Fibroblast of lung (primary cell): ENCODE data around the gene NTRK3. TPM values are rescaled to one million over a fixed set of nuclear protein-coding genes. Genes with fewer than 3 reads are reported as not detected.

Source experiments
- DNase-seq, 2 donors: peaks; one replicate each; pipeline versions ENCODE4 v3.0.0 to v3.0.0-alpha.2; 2010; ENCODE audit warnings: low read depth in 2 of 2
- H2AFZ ChIP-seq: 2 replicates; pipeline ENCODE4 v1.5.1; 2012; ENCODE audit warnings: low read length, control low read depth, inconsistent platforms
- H3K27ac ChIP-seq: 2 replicates; pipeline ENCODE4 v1.5.1; 2011; ENCODE audit warnings: low read length, control low read depth; ENCODE audit not compliant: insufficient read depth
- H3K27me3 ChIP-seq: 2 replicates; pipeline ENCODE4 v1.5.1; 2011; ENCODE audit warnings: mild to moderate bottlenecking, low read length; ENCODE audit not compliant: control insufficient read depth, insufficient read depth
- H3K36me3 ChIP-seq: 2 replicates; pipeline ENCODE4 v1.5.1; 2011; ENCODE audit warnings: low read length; ENCODE audit not compliant: control insufficient read depth, insufficient read depth
- H3K4me1 ChIP-seq: 2 replicates; pipeline ENCODE4 v1.5.1; 2011; ENCODE audit warnings: low read length; ENCODE audit not compliant: control insufficient read depth, insufficient read depth; ENCODE audit errors: extremely low read depth
- H3K4me2 ChIP-seq: 2 replicates; pipeline ENCODE4 v1.5.1; 2011; ENCODE audit warnings: low read length, control low read depth; ENCODE audit not compliant: insufficient read depth; ENCODE audit errors: extremely low read depth
- H3K4me3 ChIP-seq, 4 experiments: fragments of 200-600 bp in 1 of 4; sonication (generic) in 1 of 4; replicated peaks in 1 of 4; 2 replicates each; pipeline ENCODE4 v1.5.1; 2011 to 2016; ENCODE audit warnings: low read length in 4 of 4, low read depth in 3 of 4, mild to moderate bottlenecking in 3 of 4, control low read depth in 2 of 4, inconsistent platforms in 1 of 4, mixed read lengths in 1 of 4; ENCODE audit not compliant: insufficient read depth in 1 of 4; ENCODE audit errors: control extremely low read depth in 1 of 4
- H3K79me2 ChIP-seq: 2 replicates; pipeline ENCODE4 v1.5.1; 2012; ENCODE audit warnings: mild to moderate bottlenecking, low read length, inconsistent platforms; ENCODE audit not compliant: control insufficient read depth, insufficient read depth
- H3K9ac ChIP-seq: 2 replicates; pipeline ENCODE4 v1.5.1; 2011; ENCODE audit warnings: mild to moderate bottlenecking, low read length, control low read depth; ENCODE audit not compliant: insufficient read depth
- H3K9me3 ChIP-seq: 2 replicates; pipeline ENCODE4 v1.5.1; 2012; ENCODE audit warnings: low read depth, low read length; ENCODE audit not compliant: control insufficient read depth, insufficient read depth
- H4K20me1 ChIP-seq: 2 replicates; pipeline ENCODE4 v1.5.1; 2011; ENCODE audit warnings: low read length; ENCODE audit not compliant: control insufficient read depth, insufficient read depth; ENCODE audit errors: extremely low read depth
- CTCF ChIP-seq, 2 donors: IDR thresholded peaks in 1 of 2; conservative IDR thresholded peaks in 1 of 2; 1 replicate in 1 of 2; 2 replicates in 1 of 2; pipeline ENCODE4 v1.5.1; 2011 to 2012; ENCODE audit warnings: low read length in 2 of 2, control low read depth in 1 of 2, inconsistent platforms in 1 of 2, low read depth in 1 of 2, mild to moderate bottlenecking in 1 of 2
- EZH2 ChIP-seq: IDR thresholded peaks from 2 replicates; pipeline ENCODE4 v1.5.1; 2012; ENCODE audit warnings: low read length, control low read depth, mild to moderate bottlenecking; ENCODE audit errors: missing control alignments
- polyA plus RNA-seq, 2 donors: library from polyadenylated mRNA; depleted of rRNA in 1 of 2; stranded (reverse) in 1 of 2; unstranded in 1 of 2; fragments of >200 nt; gene quantifications; 2 replicates each; pipeline ENCODE4 v1.2.1, GENCODE V29; 2011 to 2012; ENCODE audit warnings: missing spikeins in 1 of 2
- total RNA-seq: library from RNA; depleted of rRNA; stranded (reverse); fragments of >200 nt; gene quantifications from 2 replicates; pipeline ENCODE4 v1.2.1, GENCODE V29; 2014

NTRK3 gene
- total and polyA plus RNA-seq, 2 donors (not counting 1 experiment from before 2014, with no cell fraction given) = 0.06 TPM; not detected in 1

GRCh38 chr15:88284318-88284998 lies 27.9 kb upstream of the NTRK3 start:
- Histone ChIP-seq H3K36me3 (no peaks in the 10 kb centered on the region), H3K79me2 (no peaks in the 10 kb centered on the region), H2AFZ (no peak overlapping the region), H3K4me1 (no peaks in the 10 kb centered on the region), H3K4me2 (no peak overlapping the region), H3K9ac (no peak overlapping the region), H4K20me1 (no peaks in the 10 kb centered on the region), H3K27ac (no peak overlapping the region), H3K27me3 (no peaks in the 10 kb centered on the region), H3K9me3 (no peaks in the 10 kb centered on the region), H3K4me3 (no peak overlapping the region)
- no peak for TF ChIP-seq CTCF (conservative IDR thresholded peaks at IDR 0.05 in 1 of 2, IDR thresholded peaks at IDR 0.05 in 1 of 2; ENCODE audit: low read depth in 1 of 2, low read length in 2 of 2)
- TF ChIP-seq EZH2 = no peak
- DNase-seq = no peak

GRCh38 chr15:88282614-88283013 lies 26.1 kb upstream of the NTRK3 start:
- no peaks in the 10 kb centered on the region for H3K36me3 ChIP-seq
- H3K27me3 ChIP-seq = no peaks in the 10 kb centered on the region
- no peaks in the 10 kb centered on the region for H3K9me3 ChIP-seq
- TF ChIP-seq CTCF (conservative IDR thresholded peaks at IDR 0.05 in 1 of 2, IDR thresholded peaks at IDR 0.05 in 1 of 2; ENCODE audit: low read depth in 1 of 2, low read length in 2 of 2) (no peak), EZH2 (no peak)
- no peaks in the 10 kb centered on the region for H3K4me1 ChIP-seq
- no peaks in the 10 kb centered on the region for H3K79me2 ChIP-seq
- no peak for DNase-seq
- H3K4me3 ChIP-seq = no peak overlapping the region
- no peak overlapping the region for H3K4me2 ChIP-seq
- no peak overlapping the region for H3K27ac ChIP-seq
- no peak overlapping the region for H2AFZ ChIP-seq
- H3K9ac ChIP-seq = no peak overlapping the region
- no peaks in the 10 kb centered on the region for H4K20me1 ChIP-seq

- H3K9ac ChIP-seq = no peak overlapping the region
- H3K36me3 ChIP-seq = no peaks in the 10 kb centered on the region
- no peaks in the 10 kb centered on the region for H4K20me1 ChIP-seq
- no peak overlapping the region for H3K4me3 ChIP-seq
- H3K27ac ChIP-seq = no peak overlapping the region
- H2AFZ ChIP-seq = no peak overlapping the region
- H3K9me3 ChIP-seq = no peaks in the 10 kb centered on the region
- TF ChIP-seq EZH2 = no peak
- TF ChIP-seq CTCF (conservative IDR thresholded peaks at IDR 0.05 in 1 of 2, IDR thresholded peaks at IDR 0.05 in 1 of 2; ENCODE audit: low read depth in 1 of 2, low read length in 2 of 2) = no peak
- H3K27me3 ChIP-seq = no peaks in the 10 kb centered on the region
- H3K4me2 ChIP-seq = no peak overlapping the region
- no peaks in the 10 kb centered on the region for H3K79me2 ChIP-seq
- DNase-seq = no peak
- H3K4me1 ChIP-seq = no peaks in the 10 kb centered on the region
Observed at GRCh38 chr15:88276821-88277410, 20.4 kb upstream of the NTRK3 start.
